Measurements from ENCODE around the gene HYAL2.

HYAL2 gene

GRCh38 chr3:50358911-50359759 is 36.6 kb upstream of the HYAL2 start, which contains the start of gene TMEM115:
Gene TMEM115, minus strand, starts transcription at chr3:50359521. Its CDS starts 458 bp downstream, at chr3:50359063.
- Histone ChIP-seq H4K20me1 (ENCODE audit: insufficient read depth, low read length) (peaks cover 39% of the 10 kb centered on the region), H3K4me1 (ENCODE audit: insufficient read depth, low read length) (peaks cover 44% of the 10 kb centered on the region), H3K4me3 (ENCODE audit: low read depth in 1 of 2, low read length in 2 of 2) (peak within 1 kb of the TSS; percentile 64 to 67; a peak in 3 of 4 replicates), H3K36me3 (ENCODE audit: insufficient read depth, low read length) (peaks cover 47% of the 10 kb centered on the region), H3K9me3 (ENCODE audit: insufficient read depth, low read length, severe bottlenecking) (no peaks in the 10 kb centered on the region), H3K4me2 (ENCODE audit: insufficient read depth, low read length) (peak within 1 kb of the TSS; percentile 98), H3K79me2 (ENCODE audit: insufficient read depth, low read length) (peaks cover 50% of the 10 kb centered on the region), H2AFZ (ENCODE audit: low read depth, low read length) (peak within 1 kb of the TSS; percentile 98), H3K27me3 (ENCODE audit: insufficient read depth, low read length, poor library complexity) (no peaks in the 10 kb centered on the region), H3K27ac (ENCODE audit: low read length) (peak within 1 kb of the TSS; percentile 67), H3K9ac (ENCODE audit: low read depth, low read length) (peak within 1 kb of the TSS; percentile 70)
- TF ChIP-seq EZH2 (IDR thresholded peaks at IDR 0.05; ENCODE audit: borderline replicate concordance, low read depth, low read length, severe bottlenecking): no peak
- ATAC-seq (ENCODE audit: insufficient read depth, low read depth): peak; percentile 100
- peak; percentile 98 for DNase-seq

GRCh38 chr3:50358355-50358910 is 35.9 kb upstream of the HYAL2 start:
- H3K36me3 ChIP-seq (ENCODE audit: insufficient read depth, low read length): peaks cover 54% of the 10 kb centered on the region
- H3K9me3 ChIP-seq (ENCODE audit: insufficient read depth, low read length, severe bottlenecking): no peaks in the 10 kb centered on the region
- H3K4me1 ChIP-seq (ENCODE audit: insufficient read depth, low read length): peaks cover 44% of the 10 kb centered on the region
- peak overlapping the region; percentile 98 for H3K4me2 ChIP-seq (ENCODE audit: insufficient read depth, low read length)
- DNase-seq: no peak
- H3K27me3 ChIP-seq (ENCODE audit: insufficient read depth, low read length, poor library complexity): no peaks in the 10 kb centered on the region
- no peak for TF ChIP-seq CTCF (IDR thresholded peaks at IDR 0.05; ENCODE audit: borderline replicate concordance, extremely low read depth, low read length, poor library complexity, severe bottlenecking)
- TF ChIP-seq EZH2 (IDR thresholded peaks at IDR 0.05; ENCODE audit: borderline replicate concordance, low read depth, low read length, severe bottlenecking): no peak
- H3K27ac ChIP-seq (ENCODE audit: low read length): peak overlapping the region; percentile 61
- ATAC-seq (ENCODE audit: insufficient read depth, low read depth): no peak
- peaks cover 54% of the 10 kb centered on the region for H3K79me2 ChIP-seq (ENCODE audit: insufficient read depth, low read length)
- no peak overlapping the region for H2AFZ ChIP-seq (ENCODE audit: low read depth, low read length)
- H3K4me3 ChIP-seq (ENCODE audit: low read depth in 1 of 2, low read length in 2 of 2): peak overlapping the region; percentile 64 to 67; a peak in 3 of 4 replicates
- H3K9ac ChIP-seq (ENCODE audit: low read depth, low read length): peak overlapping the region; percentile 70
- H4K20me1 ChIP-seq (ENCODE audit: insufficient read depth, low read length): peaks cover 43% of the 10 kb centered on the region

GRCh38 chr3:50357481-50357880 is 34.9 kb upstream of the HYAL2 start:
- DNase-seq (no peak), ATAC-seq (ENCODE audit: insufficient read depth, low read depth) (no peak)
- peak overlapping the region; percentile 70 for H3K9ac ChIP-seq (ENCODE audit: low read depth, low read length)
- H3K79me2 ChIP-seq (ENCODE audit: insufficient read depth, low read length): peaks cover 54% of the 10 kb centered on the region
- H3K4me1 ChIP-seq (ENCODE audit: insufficient read depth, low read length): peaks cover 44% of the 10 kb centered on the region
- H4K20me1 ChIP-seq (ENCODE audit: insufficient read depth, low read length): peaks cover 48% of the 10 kb centered on the region
- H3K4me3 ChIP-seq (ENCODE audit: low read depth in 1 of 2, low read length in 2 of 2): peak overlapping the region; percentile 64 to 67; a peak in 3 of 4 replicates
- TF ChIP-seq EZH2 (IDR thresholded peaks at IDR 0.05; ENCODE audit: borderline replicate concordance, low read depth, low read length, severe bottlenecking) (no peak), CTCF (IDR thresholded peaks at IDR 0.05; ENCODE audit: borderline replicate concordance, extremely low read depth, low read length, poor library complexity, severe bottlenecking) (no peak)
- peaks cover 62% of the 10 kb centered on the region for H3K36me3 ChIP-seq (ENCODE audit: insufficient read depth, low read length)
- peak overlapping the region; percentile 98 for H3K4me2 ChIP-seq (ENCODE audit: insufficient read depth, low read length)
- H3K27me3 ChIP-seq (ENCODE audit: insufficient read depth, low read length, poor library complexity): no peaks in the 10 kb centered on the region
- no peaks in the 10 kb centered on the region for H3K9me3 ChIP-seq (ENCODE audit: insufficient read depth, low read length, severe bottlenecking)
- no peak overlapping the region for H2AFZ ChIP-seq (ENCODE audit: low read depth, low read length)
- peak overlapping the region; percentile 58; the same call in 1 of the 2 replicates for H3K27ac ChIP-seq (ENCODE audit: low read length)

GRCh38 chr3:50356553-50356952 is 34.0 kb upstream of the HYAL2 start:
- Histone ChIP-seq H3K9me3 (ENCODE audit: insufficient read depth, low read length, severe bottlenecking) (no peaks in the 10 kb centered on the region), H4K20me1 (ENCODE audit: insufficient read depth, low read length) (peaks cover 51% of the 10 kb centered on the region), H3K27me3 (ENCODE audit: insufficient read depth, low read length, poor library complexity) (no peaks in the 10 kb centered on the region), H3K27ac (ENCODE audit: low read length) (0 out of 2 replicates have a peak overlapping the region, but pooled peaks have one; percentile 58), H3K79me2 (ENCODE audit: insufficient read depth, low read length) (peaks cover 59% of the 10 kb centered on the region), H3K4me1 (ENCODE audit: insufficient read depth, low read length) (peaks cover 49% of the 10 kb centered on the region), H3K4me3 (ENCODE audit: low read depth in 1 of 2, low read length in 2 of 2) (peak overlapping the region in 1 of 2 experiments; percentile 67; a peak in 2 of 4 replicates), H3K9ac (ENCODE audit: low read depth, low read length) (peak overlapping the region; percentile 70), H3K36me3 (ENCODE audit: insufficient read depth, low read length) (peaks cover 67% of the 10 kb centered on the region), H2AFZ (ENCODE audit: low read depth, low read length) (no peak overlapping the region), H3K4me2 (ENCODE audit: insufficient read depth, low read length) (peak overlapping the region; percentile 98)
- ATAC-seq (ENCODE audit: insufficient read depth, low read depth) (no peak), DNase-seq (no peak)
- TF ChIP-seq CTCF (IDR thresholded peaks at IDR 0.05; ENCODE audit: borderline replicate concordance, extremely low read depth, low read length, poor library complexity, severe bottlenecking) (no peak), EZH2 (IDR thresholded peaks at IDR 0.05; ENCODE audit: borderline replicate concordance, low read depth, low read length, severe bottlenecking) (no peak)
